Measurements from ENCODE around the gene ADRA2C. TPM values are rescaled to one million over a fixed set of nuclear protein-coding genes. Genes with fewer than 3 reads are reported as not detected.
A peak's percentile ranks its signal among the peaks of the same experiment; 100 is the strongest.

Gene ADRA2C
- total and polyA plus RNA-seq, 2 of the 13 experiments (the other 11 are each of a cell fraction or from before 2014, with no cell fraction given), result 15.4 to 69.7 TPM

- no peaks in the 10 kb centered on the region for H3K4me1 ChIP-seq (ENCODE audit: insufficient read depth, low read length)
- H3K36me3 ChIP-seq (replicated peaks in 1 of 2; ENCODE audit: control insufficient read depth in 1 of 2, insufficient read depth in 2 of 2, low read length in 2 of 2), result no peaks in the 10 kb centered on the region
- H2AFZ ChIP-seq (ENCODE audit: low read length), result no peak overlapping the region
- no peak overlapping the region for H3K4me3 ChIP-seq (replicated peaks in 1 of 3; ENCODE audit: insufficient read depth in 1 of 3, low read depth in 2 of 3, low read length in 3 of 3)
- H3K79me2 ChIP-seq (ENCODE audit: insufficient read depth, low read length), result no peaks in the 10 kb centered on the region
- CTCF ChIA-PET (ENCODE audit: low intra/inter-chr PET ratio, low total read pairs), result no interaction called here
- no peaks in the 10 kb centered on the region for H4K20me1 ChIP-seq (ENCODE audit: insufficient read depth, low read length)
- in situ Hi-C loops (cut with HindIII; ENCODE audit: extremely low pct_ligation_motif_present, low pct_unique_long_range_greater_than_20kb), result no loop called here
- ATAC-seq, result no peak
- H3K4me2 ChIP-seq (ENCODE audit: low read depth, low read length), result no peak overlapping the region
- H3K9me3 ChIP-seq (ENCODE audit: low read length), result 0 out of 2 replicates have a peak, but pooled peaks cover 5% of the 10 kb centered on the region
- POLR2A ChIA-PET, result no interaction called here
- intact Hi-C loops (cut with micrococcal nuclease; ENCODE audit: unreplicated experiment), result no loop called here
- no TSS peak for BruUV-seq (replicated peaks)
- no peak for DNase-seq (ENCODE audit: low spot score)
- H3K27me3 ChIP-seq (ENCODE audit: control insufficient read depth in 1 of 2, insufficient read depth in 2 of 2, low read length in 2 of 2), result peaks cover 4 to 73% of the 10 kb centered on the region in 2 experiments; a peak in 4 of 5 replicates
- H3K9ac ChIP-seq (ENCODE audit: insufficient read depth, low read depth, low read length), result no peak overlapping the region
- H3K27ac ChIP-seq (ENCODE audit: extremely low read length, insufficient read depth, low read length), result no peak overlapping the region
- FAIRE-seq, result no peak
- 54% methylated on average over 12 of the region's 19 CpGs for WGBS (ENCODE audit: low lambda C conversion rate)
- TF ChIP-seq ZNF574 (CRISPR knock-in tag; IDR thresholded peaks at IDR 0.05), result no peak
- peak; percentile 88; the same call in 1 of the 2 replicates for TF ChIP-seq ZNF564 (CRISPR knock-in tag; IDR thresholded peaks at IDR 0.05)
Observed at GRCh38 chr4:3741217-3742011, 24.8 kb upstream of the ADRA2C start.

- Histone ChIP-seq H3K4me1 (ENCODE audit: insufficient read depth, low read length) (no peaks in the 10 kb centered on the region), H3K4me3 (replicated peaks in 1 of 3; ENCODE audit: insufficient read depth in 1 of 3, low read depth in 2 of 3, low read length in 3 of 3) (no peak overlapping the region), H3K27ac (ENCODE audit: extremely low read length, insufficient read depth, low read length) (no peak overlapping the region), H3K36me3 (replicated peaks in 1 of 2; ENCODE audit: control insufficient read depth in 1 of 2, insufficient read depth in 2 of 2, low read length in 2 of 2) (no peaks in the 10 kb centered on the region), H3K9me3 (ENCODE audit: low read length) (0 out of 2 replicates have a peak, but pooled peaks cover 5% of the 10 kb centered on the region), H3K9ac (ENCODE audit: insufficient read depth, low read depth, low read length) (no peak overlapping the region), H4K20me1 (ENCODE audit: insufficient read depth, low read length) (no peaks in the 10 kb centered on the region), H3K4me2 (ENCODE audit: low read depth, low read length) (no peak overlapping the region), H2AFZ (ENCODE audit: low read length) (no peak overlapping the region), H3K79me2 (ENCODE audit: insufficient read depth, low read length) (no peaks in the 10 kb centered on the region), H3K27me3 (ENCODE audit: control insufficient read depth in 1 of 2, insufficient read depth in 2 of 2, low read length in 2 of 2) (peaks cover 4 to 67% of the 10 kb centered on the region in 2 experiments; a peak in 4 of 5 replicates)
- POLR2A ChIA-PET, result no interaction called here
- CTCF ChIA-PET (ENCODE audit: low intra/inter-chr PET ratio, low total read pairs), result no interaction called here
- intact Hi-C loops (cut with micrococcal nuclease; ENCODE audit: unreplicated experiment) (no loop called here), in situ Hi-C loops (cut with HindIII; ENCODE audit: extremely low pct_ligation_motif_present, low pct_unique_long_range_greater_than_20kb) (no loop called here)
- no peak for ATAC-seq
- no peak for FAIRE-seq
- no TSS peak for BruUV-seq (replicated peaks)
- no peak for DNase-seq (ENCODE audit: low spot score)
- 48% methylated on average over 2 of the region's 3 CpGs for WGBS (ENCODE audit: low lambda C conversion rate)
- TF ChIP-seq ERF (CRISPR knock-in tag; IDR thresholded peaks at IDR 0.05) (no peak), LCORL (IDR thresholded peaks at IDR 0.05) (no peak), LCORL (CRISPR knock-in tag; IDR thresholded peaks at IDR 0.05) (no peak), MXI1 (IDR thresholded peaks at IDR 0.05; ENCODE audit: borderline replicate concordance, low read depth, low read length) (no peak), BHLHE40 (IDR thresholded peaks at IDR 0.05; ENCODE audit: low read length) (no peak), ZBTB10 (CRISPR knock-in tag; IDR thresholded peaks at IDR 0.05; ENCODE audit: borderline replicate concordance) (no peak), SPEN (CRISPR knock-in tag; IDR thresholded peaks at IDR 0.05; ENCODE audit: low read depth) (no peak), RBAK (CRISPR knock-in tag; IDR thresholded peaks at IDR 0.05) (peak; percentile 96)
Observed at GRCh38 chr4:3742610-3743009, 23.6 kb upstream of the ADRA2C start.

Data from HepG2 (cell line).